Measurements from ENCODE around the gene NOD2. TPM values are rescaled to one million over a fixed set of nuclear protein-coding genes. Genes with fewer than 3 reads are reported as not detected.

NOD2 gene
- total and polyA plus RNA-seq, 4 donors = 0.79 to 1.2 (median 0.83) TPM

DNA sequence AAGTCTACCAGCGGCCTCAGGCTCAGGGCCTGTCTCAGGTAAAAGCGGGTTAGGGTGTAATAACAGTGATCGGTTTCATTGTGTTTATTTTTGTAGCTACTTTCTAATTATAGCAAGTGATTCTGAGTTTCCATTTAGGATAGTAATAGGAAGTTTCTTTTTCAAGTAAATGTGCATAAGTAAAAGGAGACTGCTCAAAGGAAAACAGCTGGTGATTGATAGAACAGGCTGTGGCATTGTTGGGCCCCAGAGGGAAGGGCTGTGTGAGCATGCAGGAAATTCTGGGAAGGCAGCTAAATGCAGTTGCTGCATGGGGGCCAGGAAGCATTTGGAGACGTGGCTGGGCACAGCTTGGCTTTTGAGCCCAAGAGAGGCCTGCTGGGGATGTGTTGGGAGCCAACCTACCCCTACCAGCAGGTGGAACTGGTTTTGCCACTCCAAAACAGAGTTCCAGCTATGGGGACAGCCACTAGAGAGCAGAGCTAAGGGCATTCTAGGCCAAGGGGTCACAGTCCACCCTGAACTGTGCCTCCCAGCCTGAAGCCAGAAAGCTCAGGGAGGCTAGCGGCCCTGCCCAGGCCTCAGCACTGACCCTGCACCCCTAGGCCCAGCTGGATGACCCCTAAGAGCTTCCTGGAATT lies 24.9 kb upstream of the NOD2 start:
- H3K27ac ChIP-seq (ENCODE audit: low read depth, low read length) = no peak overlapping the region
- no peak overlapping the region for H3K4me3 ChIP-seq (ENCODE audit: low read depth, low read length)

GRCh38 chr16:50669741-50670140 lies 23.7 kb upstream of the NOD2 start:
- Histone ChIP-seq H3K27ac (ENCODE audit: low read depth, low read length) (no peak overlapping the region), H3K4me1 (ENCODE audit: control insufficient read depth, insufficient read depth, low read length) (peaks cover 13% of the 10 kb centered on the region), H3K36me3 (ENCODE audit: control insufficient read depth, insufficient read depth, low read length) (peaks cover 3% of the 10 kb centered on the region), H3K4me3 (ENCODE audit: low read depth, low read length) (no peak overlapping the region), H3K9me3 (ENCODE audit: control insufficient read depth, insufficient read depth, low read length) (peaks cover 11% of the 10 kb centered on the region), H3K27me3 (ENCODE audit: control insufficient read depth, insufficient read depth, low read length) (no peaks in the 10 kb centered on the region)
- DNase-seq (ENCODE audit: low read depth in 4 of 6, low spot score in 6 of 6) = no peak
- 94% methylated on average over 4 of the region's 4 CpGs for WGBS (ENCODE audit: insufficient coverage)

More for the DNA sequence above, 24.9 kb upstream of the NOD2 start:
- no peak for DNase-seq (ENCODE audit: low read depth in 4 of 6, low spot score in 6 of 6)
- Histone ChIP-seq H3K27me3 (ENCODE audit: control insufficient read depth, insufficient read depth, low read length) (no peaks in the 10 kb centered on the region), H3K36me3 (ENCODE audit: control insufficient read depth, insufficient read depth, low read length) (peaks cover 3% of the 10 kb centered on the region), H3K9me3 (ENCODE audit: control insufficient read depth, insufficient read depth, low read length) (peaks cover 14% of the 10 kb centered on the region), H3K4me1 (ENCODE audit: control insufficient read depth, insufficient read depth, low read length) (peaks cover 13% of the 10 kb centered on the region)
- WGBS (ENCODE audit: insufficient coverage) = 52% methylated on average over 2 of the region's 5 CpGs

- H3K27ac ChIP-seq (ENCODE audit: low read depth, low read length) = no peak overlapping the region
- peaks cover 3% of the 10 kb centered on the region for H3K36me3 ChIP-seq (ENCODE audit: control insufficient read depth, insufficient read depth, low read length)
- no peaks in the 10 kb centered on the region for H3K27me3 ChIP-seq (ENCODE audit: control insufficient read depth, insufficient read depth, low read length)
- H3K4me1 ChIP-seq (ENCODE audit: control insufficient read depth, insufficient read depth, low read length) = peaks cover 6% of the 10 kb centered on the region
- DNase-seq (ENCODE audit: low read depth in 4 of 6, low spot score in 6 of 6) = no peak
- WGBS (ENCODE audit: insufficient coverage) = 98% methylated on average over 6 of the region's 6 CpGs
- H3K9me3 ChIP-seq (ENCODE audit: control insufficient read depth, insufficient read depth, low read length) = peaks cover 10% of the 10 kb centered on the region
- H3K4me3 ChIP-seq (ENCODE audit: low read depth, low read length) = no peak overlapping the region
Measured at GRCh38 chr16:50670476-50670875, 22.9 kb upstream of the NOD2 start.

GRCh38 chr16:50671644-50672260 lies 21.7 kb upstream of the NOD2 start:
- peaks cover 10% of the 10 kb centered on the region for H3K9me3 ChIP-seq (ENCODE audit: control insufficient read depth, insufficient read depth, low read length)
- peaks cover 3% of the 10 kb centered on the region for H3K36me3 ChIP-seq (ENCODE audit: control insufficient read depth, insufficient read depth, low read length)
- no peak for DNase-seq (ENCODE audit: low read depth in 4 of 6, low spot score in 6 of 6)
- no peaks in the 10 kb centered on the region for H3K27me3 ChIP-seq (ENCODE audit: control insufficient read depth, insufficient read depth, low read length)
- no peak overlapping the region for H3K4me3 ChIP-seq (ENCODE audit: low read depth, low read length)
- H3K27ac ChIP-seq (ENCODE audit: low read depth, low read length) = no peak overlapping the region
- H3K4me1 ChIP-seq (ENCODE audit: control insufficient read depth, insufficient read depth, low read length) = peaks cover 6% of the 10 kb centered on the region
- WGBS (ENCODE audit: insufficient coverage) = 42% methylated on average over 2 of the region's 2 CpGs

DNA sequence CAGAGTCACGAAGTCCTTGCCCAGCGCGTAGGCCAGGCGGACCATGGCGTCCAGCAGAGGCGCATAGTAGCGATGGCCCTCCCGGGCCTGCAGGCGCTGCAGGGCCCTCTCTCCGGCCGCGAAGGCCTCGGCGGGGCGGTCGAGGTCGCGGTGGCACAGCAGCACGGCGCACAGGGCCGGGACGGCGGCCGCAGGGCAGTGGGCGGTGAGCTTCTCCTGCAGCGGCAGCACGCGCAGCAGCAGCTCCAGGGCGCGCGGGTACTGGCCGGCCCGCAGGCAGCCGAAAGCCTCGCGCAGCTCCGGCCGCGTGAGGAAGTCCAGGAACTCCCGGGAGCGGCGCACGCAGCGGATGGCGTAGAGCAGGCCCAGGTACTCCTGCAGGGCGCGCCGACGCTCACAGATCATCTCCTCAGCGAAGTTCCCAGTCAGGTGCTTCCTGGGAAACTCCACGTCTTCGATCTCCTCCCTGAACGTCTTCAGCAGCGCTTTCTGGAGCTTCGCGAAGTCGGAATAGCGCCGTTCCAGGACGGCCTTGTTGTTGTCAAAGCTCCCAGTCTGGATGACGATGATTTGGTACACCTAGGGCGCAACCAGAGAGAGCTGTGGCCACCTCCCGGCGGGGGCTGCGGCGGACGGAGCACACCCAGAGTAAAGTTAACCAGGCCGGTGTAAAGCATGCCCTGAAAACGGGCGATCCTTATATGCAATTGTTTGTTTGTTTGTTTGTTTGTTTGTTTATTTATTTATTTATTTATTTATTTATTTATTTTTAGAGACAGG lies 19.7 kb upstream of the NOD2 start:
- peaks cover 10% of the 10 kb centered on the region for H3K9me3 ChIP-seq (ENCODE audit: control insufficient read depth, insufficient read depth, low read length)
- H3K36me3 ChIP-seq (ENCODE audit: control insufficient read depth, insufficient read depth, low read length) = no peaks in the 10 kb centered on the region
- no peak overlapping the region for H3K4me3 ChIP-seq (ENCODE audit: low read depth, low read length)
- peaks cover 3% of the 10 kb centered on the region for H3K4me1 ChIP-seq (ENCODE audit: control insufficient read depth, insufficient read depth, low read length)
- DNase-seq (ENCODE audit: low read depth in 4 of 6, low spot score in 6 of 6) = no peak
- no peaks in the 10 kb centered on the region for H3K27me3 ChIP-seq (ENCODE audit: control insufficient read depth, insufficient read depth, low read length)
- WGBS (ENCODE audit: insufficient coverage) = 52% methylated on average over 65 of the region's 70 CpGs
- H3K27ac ChIP-seq (ENCODE audit: low read depth, low read length) = no peak overlapping the region

- H3K27ac ChIP-seq (ENCODE audit: low read depth, low read length) = no peak overlapping the region
- no peak for DNase-seq (ENCODE audit: low read depth in 4 of 6, low spot score in 6 of 6)
- no CpG with 5 or more reads among the region's 4 CpGs for WGBS (ENCODE audit: insufficient coverage)
- H3K9me3 ChIP-seq (ENCODE audit: control insufficient read depth, insufficient read depth, low read length) = peaks cover 10% of the 10 kb centered on the region
- H3K27me3 ChIP-seq (ENCODE audit: control insufficient read depth, insufficient read depth, low read length) = no peaks in the 10 kb centered on the region
- H3K4me1 ChIP-seq (ENCODE audit: control insufficient read depth, insufficient read depth, low read length) = no peaks in the 10 kb centered on the region
- no peaks in the 10 kb centered on the region for H3K36me3 ChIP-seq (ENCODE audit: control insufficient read depth, insufficient read depth, low read length)
- H3K4me3 ChIP-seq (ENCODE audit: low read depth, low read length) = no peak overlapping the region
Measured at GRCh38 chr16:50674831-50675230, 18.6 kb upstream of the NOD2 start.

GRCh38 chr16:50675686-50676610 lies 17.5 kb upstream of the NOD2 start:
- H3K4me1 ChIP-seq (ENCODE audit: control insufficient read depth, insufficient read depth, low read length) = no peaks in the 10 kb centered on the region
- no peak overlapping the region for H3K27ac ChIP-seq (ENCODE audit: low read depth, low read length)
- H3K36me3 ChIP-seq (ENCODE audit: control insufficient read depth, insufficient read depth, low read length) = no peaks in the 10 kb centered on the region
- no peaks in the 10 kb centered on the region for H3K27me3 ChIP-seq (ENCODE audit: control insufficient read depth, insufficient read depth, low read length)
- peaks cover 10% of the 10 kb centered on the region for H3K9me3 ChIP-seq (ENCODE audit: control insufficient read depth, insufficient read depth, low read length)
- no peak for DNase-seq (ENCODE audit: low read depth in 4 of 6, low spot score in 6 of 6)
- H3K4me3 ChIP-seq (ENCODE audit: low read depth, low read length) = no peak overlapping the region
- WGBS (ENCODE audit: insufficient coverage) = 90% methylated on average over 22 of the region's 23 CpGs

DNA sequence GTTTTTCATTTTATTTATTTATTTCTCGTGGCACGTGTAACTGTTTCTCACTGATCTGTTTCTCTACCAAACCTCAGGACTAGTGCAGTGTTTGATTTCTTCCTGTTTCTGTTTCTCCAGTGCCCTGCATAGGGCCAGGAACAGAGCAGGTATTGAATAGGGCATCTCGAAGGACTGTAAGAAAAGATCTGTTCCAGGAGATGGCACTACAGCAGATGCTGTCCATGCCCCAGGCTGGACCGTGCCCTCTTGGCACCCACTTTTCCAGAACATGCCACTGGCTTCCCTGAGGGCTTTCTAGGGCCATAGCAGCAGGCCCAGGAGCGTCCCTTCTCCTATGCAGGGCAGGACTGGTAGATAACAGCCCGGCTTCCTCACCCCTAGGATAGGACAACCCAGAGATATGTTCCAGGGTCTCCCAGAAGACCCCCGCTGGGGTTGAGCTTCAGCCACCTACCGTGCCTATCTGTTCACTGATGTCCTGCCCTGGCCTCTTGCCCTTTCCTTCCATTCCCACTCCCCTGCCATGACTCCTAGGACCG lies 16.7 kb upstream of the NOD2 start:
- Histone ChIP-seq H3K36me3 (ENCODE audit: control insufficient read depth, insufficient read depth, low read length) (no peaks in the 10 kb centered on the region), H3K9me3 (ENCODE audit: control insufficient read depth, insufficient read depth, low read length) (peaks cover 6% of the 10 kb centered on the region), H3K4me3 (ENCODE audit: low read depth, low read length) (no peak overlapping the region), H3K4me1 (ENCODE audit: control insufficient read depth, insufficient read depth, low read length) (no peaks in the 10 kb centered on the region), H3K27me3 (ENCODE audit: control insufficient read depth, insufficient read depth, low read length) (no peaks in the 10 kb centered on the region), H3K27ac (ENCODE audit: low read depth, low read length) (no peak overlapping the region)
- WGBS (ENCODE audit: insufficient coverage) = 91% methylated on average over 9 of the region's 9 CpGs
- no peak for DNase-seq (ENCODE audit: low read depth in 4 of 6, low spot score in 6 of 6)

DNA sequence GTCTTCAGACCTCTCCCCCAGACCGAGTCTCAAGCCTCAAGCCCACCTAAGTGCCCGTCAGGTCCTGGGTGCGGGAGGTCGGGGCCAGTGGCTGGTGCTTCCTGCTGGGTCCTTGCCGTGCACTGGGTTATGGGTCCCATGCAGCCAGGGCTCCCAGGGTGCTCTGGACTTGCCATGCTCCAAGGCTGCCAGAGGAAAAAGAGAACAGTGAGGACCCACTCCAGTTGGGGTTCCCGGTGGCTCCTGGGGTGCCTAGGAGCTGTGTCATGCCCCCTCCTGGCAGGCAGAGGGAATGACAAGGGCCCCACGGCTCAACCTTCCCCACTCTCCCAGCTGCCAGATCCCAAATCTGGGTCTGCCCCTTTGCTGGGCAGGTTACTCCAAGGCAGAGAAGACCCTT lies 16.1 kb upstream of the NOD2 start:
- WGBS (ENCODE audit: insufficient coverage) = 79% methylated on average over 6 of the region's 7 CpGs
- H3K27me3 ChIP-seq (ENCODE audit: control insufficient read depth, insufficient read depth, low read length) = no peaks in the 10 kb centered on the region
- H3K36me3 ChIP-seq (ENCODE audit: control insufficient read depth, insufficient read depth, low read length) = no peaks in the 10 kb centered on the region
- no peak for DNase-seq (ENCODE audit: low read depth in 4 of 6, low spot score in 6 of 6)
- no peaks in the 10 kb centered on the region for H3K4me1 ChIP-seq (ENCODE audit: control insufficient read depth, insufficient read depth, low read length)
- H3K27ac ChIP-seq (ENCODE audit: low read depth, low read length) = no peak overlapping the region
- no peaks in the 10 kb centered on the region for H3K9me3 ChIP-seq (ENCODE audit: control insufficient read depth, insufficient read depth, low read length)
- no peak overlapping the region for H3K4me3 ChIP-seq (ENCODE audit: low read depth, low read length)

Data from spinal cord (tissue), 10 donors.